H1 (cell line): ENCODE data around the gene MMP17. TPM values are rescaled to one million over a fixed set of nuclear protein-coding genes. Genes with fewer than 3 reads are reported as not detected.

ENCODE experiments used
- ASH2L ChIP-seq: fragments of 200-600, 300-600 bp; sonication (generic); IDR thresholded peaks from one replicate; pipeline ENCODE4 v1.7.1; 2017; ENCODE audit warnings: low read length
- CBX8 ChIP-seq: fragments of 300-800, 300-1000 bp; sonication (generic); IDR thresholded peaks from 2 replicates; pipeline ENCODE4 v1.7.1; 2016; ENCODE audit warnings: low read depth, low read length, borderline replicate concordance
- JUN ChIP-seq: IDR thresholded peaks from 2 replicates; pipeline ENCODE4 v1.6.1; 2011; ENCODE audit warnings: low read depth, mild to moderate bottlenecking, improper control_type of control experiment, low read length
- POLR2AphosphoS5 ChIP-seq: IDR thresholded peaks from 2 replicates; pipeline ENCODE4 v1.6.1; 2011; ENCODE audit warnings: low read depth, low read length
- RXRA ChIP-seq: IDR thresholded peaks from 2 replicates; pipeline ENCODE4 v1.6.1; 2011; ENCODE audit warnings: low read depth, mild to moderate bottlenecking, low read length, moderate library complexity; ENCODE audit not compliant: insufficient read depth
- SRF ChIP-seq: IDR thresholded peaks from 2 replicates; pipeline ENCODE4 v1.6.1; 2011; ENCODE audit warnings: mild to moderate bottlenecking, low read depth, low read length, moderate library complexity
- TAF7 ChIP-seq: optimal IDR thresholded peaks from 2 replicates; pipeline ENCODE3; 2011; ENCODE audit warnings: low read depth, mild to moderate bottlenecking, inconsistent platforms, low read length, moderate library complexity, borderline replicate concordance
- polyA plus RNA-seq, 7 experiments: library from polyadenylated mRNA; depleted of rRNA in 3 of 7; stranded (reverse) in 5 of 7; unstranded in 2 of 7; fragments of >200 nt in 5 of 7; fragments of 200-250 nt in 2 of 7; gene quantifications; 1 replicate in 5 of 7; 2 replicates in 1 of 7; 4 replicates in 1 of 7; pipeline versions ENCODE4 v1.2.1 to v1.2.3, GENCODE V29; 2011 to 2013; ENCODE audit warnings: missing spikeins in 2 of 7, mixed read lengths in 2 of 7
- total RNA-seq: library from RNA; stranded (reverse); fragmentation: NEBNext Ultra II Directional; extraction: Animal tissue kit (Norgen Biotek cat#: 25700); gene quantifications from 2 replicates; pipeline ENCODE4 v1.2.1, GENCODE V29; 2021

MMP17 gene
- total and polyA plus RNA-seq, 2 of the 8 experiments (the other 6 are each of a cell fraction or from before 2014, with no cell fraction given) = 41.3 to 53.8 TPM

GRCh38 chr12:131852551-131853299 is 24.5 kb downstream of the MMP17 start (continued):
- TF ChIP-seq CBX8 (no peak), SRF (no peak), TAF7 (no peak), JUN (no peak), RXRA (no peak), ASH2L (no peak), POLR2AphosphoS5 (peak; percentile 34; the same call in 1 of the 2 replicates)
